Femur (tissue), 1 donor: ENCODE measurements around the gene KIAA2012.
A peak's percentile ranks its signal among the peaks of the same experiment; 100 is the strongest.

ENCODE experiments used
- DNase-seq: peaks from one replicate; pipeline ENCODE4 v3.0.0-alpha.2; 2017

KIAA2012 gene

DNA sequence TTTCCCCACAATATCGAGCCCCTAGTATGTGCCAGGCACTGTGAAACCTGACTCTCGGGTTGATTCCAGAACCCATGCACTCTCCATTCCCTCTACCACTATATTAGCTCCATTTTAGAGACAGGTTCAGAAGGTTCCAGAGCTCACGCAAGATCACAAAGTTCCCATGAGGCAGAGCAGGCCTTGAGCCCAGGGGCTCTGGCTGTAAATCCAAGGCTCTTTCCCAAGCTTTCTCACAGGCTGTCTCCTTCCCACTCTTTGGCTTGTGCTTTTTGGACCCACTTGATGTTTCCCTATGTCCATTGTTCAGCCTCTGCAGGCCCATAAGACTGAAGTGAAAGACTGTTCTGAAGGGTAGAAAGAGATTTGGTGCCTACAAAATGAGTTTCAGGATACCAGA is 15.7 kb downstream of the KIAA2012 start:
- DNase-seq: no peak

DNA sequence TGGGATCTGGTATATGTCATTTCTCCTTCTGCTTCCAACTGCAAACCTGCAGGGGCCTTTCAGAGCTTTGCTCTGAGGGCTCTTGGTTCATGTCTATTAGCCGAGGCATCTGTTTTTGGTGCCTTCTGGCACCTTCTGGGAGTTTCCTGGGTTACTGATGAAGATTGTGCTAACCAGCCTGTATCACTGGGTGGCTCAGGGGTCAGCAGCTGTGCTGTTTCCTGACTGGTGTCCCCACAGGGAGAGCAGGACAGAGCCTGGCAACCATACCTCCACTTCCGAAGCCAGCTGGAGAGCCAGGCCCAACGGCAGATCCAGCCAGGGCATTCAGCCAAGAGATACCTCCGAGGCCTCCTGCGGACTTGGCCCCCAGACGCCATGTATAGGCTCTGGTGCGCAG is 17.5 kb downstream of the KIAA2012 start:
- no peak for DNase-seq

DNA sequence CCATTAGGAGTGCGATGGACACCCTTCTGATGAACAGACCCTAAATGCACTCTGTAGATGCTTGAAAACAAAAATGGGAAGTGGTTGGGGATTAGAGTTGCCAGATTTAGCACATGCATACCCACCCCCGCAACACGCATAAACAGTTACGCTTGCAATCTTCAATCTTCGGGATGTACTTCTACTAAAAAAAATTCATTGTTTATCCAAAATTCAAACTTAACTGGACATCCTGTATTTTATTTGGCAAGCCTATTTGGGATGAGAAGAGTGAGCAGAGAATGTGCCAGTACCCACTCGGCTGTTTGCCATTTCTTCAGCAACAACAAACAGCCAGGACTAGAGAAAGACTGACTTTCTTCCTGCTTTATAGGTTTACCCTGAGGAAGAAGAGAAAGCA is 18.4 kb downstream of the KIAA2012 start:
- no peak for DNase-seq

DNA sequence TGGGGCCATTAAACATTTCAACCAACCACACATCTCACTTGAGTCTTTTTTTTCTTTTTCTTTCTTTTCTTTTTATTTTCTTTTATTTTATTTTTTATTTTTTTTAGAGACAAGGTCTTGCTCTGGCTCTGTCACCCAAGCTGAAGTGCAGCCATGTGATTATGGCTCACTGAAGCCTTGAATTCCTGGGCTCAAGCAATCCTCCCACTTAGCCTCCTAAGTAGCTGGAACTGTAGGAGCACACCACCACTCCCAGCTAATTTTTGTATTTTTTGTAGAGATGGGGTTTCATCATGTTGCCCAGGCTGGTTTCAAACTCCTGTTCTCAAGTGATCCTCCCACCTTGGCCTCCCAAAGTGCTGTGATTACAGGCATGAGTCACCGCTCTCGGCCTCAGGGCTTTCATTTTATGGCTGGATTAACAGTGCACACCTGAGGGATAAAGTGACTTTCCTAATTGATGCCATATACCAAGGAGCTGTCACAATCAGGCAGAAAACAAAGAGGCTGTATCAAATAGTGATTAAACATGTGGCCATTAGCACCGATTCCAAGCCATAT is 21.5 kb downstream of the KIAA2012 start:
- DNase-seq: no peak

DNA sequence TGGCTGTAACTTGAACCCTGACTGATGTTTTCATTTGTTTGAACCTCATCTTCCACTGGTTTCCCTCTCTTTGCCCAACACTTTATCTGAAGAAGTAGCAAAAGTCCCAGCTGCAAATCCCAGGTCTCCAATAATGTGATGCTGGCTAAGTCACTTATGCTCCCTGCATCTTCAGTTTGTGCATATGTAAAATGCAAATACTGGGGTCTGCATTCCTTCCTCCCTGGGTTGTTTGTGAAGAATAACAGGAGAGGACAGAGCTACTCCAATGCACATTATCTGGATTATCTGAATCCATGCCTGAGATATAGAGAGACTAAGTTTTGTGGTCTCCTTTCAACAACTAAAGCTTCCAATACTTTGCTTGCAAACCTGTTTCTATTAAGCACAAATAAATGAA is 22.2 kb downstream of the KIAA2012 start:
- no peak for DNase-seq

DNA sequence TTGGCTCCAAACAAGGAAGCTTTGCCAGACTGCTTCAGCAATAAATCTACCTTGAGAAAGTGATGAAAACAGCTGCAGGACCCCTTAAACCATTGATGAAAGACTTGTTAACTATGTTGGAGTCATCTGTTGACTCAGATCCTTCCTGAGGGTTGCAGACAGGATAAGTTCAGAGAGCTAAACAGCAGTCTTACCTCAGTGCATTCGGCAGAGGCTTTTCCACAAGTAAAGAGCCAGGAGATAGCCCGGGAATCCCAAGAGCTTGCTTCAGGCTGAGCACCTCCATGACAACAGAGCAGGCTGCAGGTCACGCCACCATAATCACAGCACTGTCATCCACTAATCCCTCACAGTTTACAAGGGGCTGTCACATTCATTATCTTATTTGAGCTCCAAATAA is 23.7 kb downstream of the KIAA2012 start:
- no peak for DNase-seq

DNA sequence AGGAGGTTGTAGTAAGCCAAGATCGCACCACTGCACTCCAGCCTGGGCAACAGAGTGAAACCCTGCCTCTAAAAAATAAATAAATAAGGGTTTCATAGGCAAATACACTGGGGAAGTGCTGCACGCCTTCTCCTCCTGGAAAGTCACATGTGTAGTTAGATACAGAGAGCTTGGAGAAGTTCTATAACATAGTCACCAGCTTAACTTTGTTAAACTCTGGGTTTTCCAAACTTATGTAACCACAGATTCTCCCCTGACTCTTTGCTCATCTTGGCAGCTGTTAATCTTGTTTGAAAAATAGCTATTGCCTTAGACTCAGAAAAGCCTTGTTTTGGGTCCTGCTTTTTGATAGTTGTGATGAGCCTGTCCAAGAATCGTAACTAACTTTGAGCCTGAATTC is 25.2 kb downstream of the KIAA2012 start:
- DNase-seq: no peak

DNA sequence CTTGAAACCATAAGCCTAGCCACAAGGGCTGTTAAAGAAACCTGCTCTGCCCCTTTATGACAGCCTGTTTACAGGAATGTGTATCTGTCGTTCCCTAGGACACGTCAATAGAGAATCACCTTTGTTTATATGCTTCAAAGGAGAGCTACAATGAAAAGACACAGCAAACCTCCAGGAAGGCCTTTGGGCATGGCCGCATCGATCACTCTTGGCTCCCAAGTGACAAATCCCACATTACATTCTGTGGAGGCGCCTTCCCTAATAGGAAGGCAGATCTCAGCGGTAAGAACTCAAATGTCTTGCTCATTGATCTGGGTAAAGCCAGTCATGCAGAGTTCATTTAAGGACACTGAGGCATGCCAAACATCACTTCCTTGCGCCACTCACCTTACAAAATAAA is 26.5 kb downstream of the KIAA2012 start:
- DNase-seq: no peak

DNA sequence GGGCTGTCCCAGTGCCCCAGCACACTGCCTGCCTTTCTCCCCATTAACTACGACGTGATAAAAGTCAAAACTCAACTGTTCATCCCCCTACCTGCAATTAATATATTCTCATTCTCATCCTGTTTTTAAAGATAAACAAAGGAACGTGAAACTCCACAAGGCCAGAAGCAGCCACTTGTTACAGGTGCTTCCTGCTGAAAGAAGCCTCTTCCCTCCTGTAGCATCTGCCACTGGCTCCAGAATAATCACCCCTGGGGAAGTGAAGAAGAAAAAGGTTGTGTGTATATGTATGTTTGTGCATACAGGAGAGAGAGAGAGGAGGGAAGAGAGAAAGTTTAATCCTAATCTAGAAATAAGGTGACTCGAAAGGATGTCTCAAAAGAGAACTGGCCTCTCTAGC is 27.1 kb downstream of the KIAA2012 start:
- no peak for DNase-seq

DNA sequence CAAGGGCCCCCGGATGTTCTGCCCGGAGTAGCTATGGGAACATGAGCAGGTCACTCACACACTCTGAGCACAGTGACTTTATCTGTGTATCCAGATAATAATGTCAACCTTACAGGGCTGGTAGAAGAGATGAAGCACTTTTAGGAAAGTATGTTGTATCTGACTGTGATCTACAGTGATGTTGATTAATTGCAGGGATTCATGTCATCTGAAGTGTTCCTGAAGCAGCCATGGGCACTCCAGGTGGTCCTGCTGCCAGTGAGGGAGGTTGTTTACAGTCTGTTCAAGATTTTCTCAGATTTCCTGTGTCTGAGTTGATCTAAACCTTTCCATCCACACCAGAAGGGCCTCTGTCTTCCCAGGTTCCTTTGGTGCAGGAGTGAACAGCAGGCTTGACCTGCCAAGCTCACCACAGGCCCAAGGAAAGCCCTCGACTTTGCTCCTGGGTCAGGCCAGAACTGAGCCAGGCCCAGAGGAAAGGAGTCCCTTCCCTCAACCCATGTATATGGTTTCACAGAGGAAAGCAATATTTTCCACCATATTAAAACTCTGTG is 28.0 kb downstream of the KIAA2012 start:
- no peak for DNase-seq

DNA sequence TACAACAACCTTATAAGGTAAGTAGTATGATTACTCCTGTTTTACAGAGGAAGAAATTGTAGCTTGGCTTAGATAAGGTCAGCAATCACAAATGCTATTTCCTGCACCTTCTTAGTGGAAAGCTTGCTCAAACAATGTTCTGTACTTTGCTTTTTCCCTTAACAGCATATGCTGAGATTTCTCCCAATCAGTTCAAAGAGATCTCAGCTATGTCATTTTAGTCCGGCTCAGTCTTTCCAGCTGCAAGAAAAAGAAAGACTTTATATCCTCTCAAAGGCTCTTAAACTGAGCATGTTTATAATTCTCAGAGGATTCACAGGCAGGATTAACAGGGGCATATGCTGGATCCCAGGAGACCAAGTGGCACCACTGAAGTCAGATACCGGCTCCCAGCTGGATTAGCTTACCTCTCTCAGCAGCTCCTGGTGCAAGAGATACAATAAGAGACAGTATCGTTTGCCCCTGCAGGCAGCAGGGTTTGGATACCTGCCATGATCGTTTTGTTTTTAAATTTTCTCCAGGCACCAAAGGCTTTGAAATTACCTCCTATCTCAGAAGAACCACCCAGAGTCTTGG is 29.5 kb downstream of the KIAA2012 start:
- DNase-seq: no peak

DNA sequence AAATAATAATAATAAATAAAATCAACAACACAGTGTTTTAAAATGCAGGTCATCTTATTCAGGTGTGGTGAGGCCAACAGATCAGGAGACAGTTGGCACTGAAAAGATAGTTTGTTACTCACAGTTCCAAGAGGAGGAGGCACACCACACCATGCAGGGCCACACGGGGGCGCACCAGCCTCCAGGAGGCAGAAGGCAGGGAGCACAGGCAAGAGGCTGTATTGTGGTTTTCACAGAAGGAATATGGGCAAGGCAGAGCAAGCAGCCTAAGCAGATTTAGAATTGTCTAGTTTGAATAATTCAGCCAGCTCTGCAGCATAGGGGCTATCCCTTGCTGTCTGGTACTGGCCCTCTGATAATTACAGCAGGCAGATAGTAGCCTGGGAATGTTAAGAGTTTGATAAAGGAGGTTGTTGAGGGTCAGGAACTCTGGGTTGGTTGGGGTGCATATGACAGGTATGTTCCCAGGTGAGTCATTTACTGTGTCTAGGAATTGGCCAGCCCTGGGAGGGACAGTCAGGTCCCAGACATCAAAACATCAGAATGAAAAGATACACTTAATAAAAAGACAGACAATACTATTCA is 31.3 kb downstream of the KIAA2012 start:
- no peak for DNase-seq

DNA sequence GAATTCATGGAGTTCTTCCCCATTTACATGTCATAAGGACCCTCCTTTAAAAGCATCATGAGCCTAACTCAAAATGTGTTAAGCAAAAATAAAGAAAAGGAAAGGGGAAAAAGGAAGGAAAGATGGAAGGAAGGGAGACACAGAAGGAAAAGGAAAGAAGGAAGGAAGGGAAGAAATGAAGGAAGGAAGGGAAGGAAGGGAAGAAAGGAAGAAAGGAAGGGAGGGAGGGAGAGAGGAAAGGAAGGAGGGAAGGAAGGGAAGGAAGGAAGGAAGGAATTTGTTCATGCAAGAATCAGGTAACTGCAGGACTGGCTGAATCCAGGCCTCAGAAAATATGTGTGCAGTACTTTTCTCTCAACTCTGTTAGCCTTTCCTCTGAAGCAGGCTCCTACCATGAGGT is 32.0 kb downstream of the KIAA2012 start:
- DNase-seq: no peak

DNA sequence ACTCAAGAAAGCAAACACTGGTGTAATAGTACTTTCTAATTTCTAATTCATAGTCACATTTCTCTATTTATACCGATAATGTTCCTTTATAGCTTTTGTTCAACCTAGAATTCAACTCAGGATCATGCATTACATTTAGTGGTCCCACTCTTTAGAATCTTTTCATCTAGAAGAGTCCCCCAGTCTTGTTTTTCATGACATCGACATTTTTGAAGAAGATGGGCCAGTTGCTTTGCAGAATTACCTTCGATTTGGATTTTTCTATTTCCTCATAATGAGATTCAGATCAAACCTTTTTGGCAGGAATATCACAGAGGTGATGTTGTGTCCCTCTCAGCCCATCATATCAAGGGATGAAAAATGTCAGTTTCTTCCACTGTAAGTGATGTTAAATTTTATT is 35.3 kb downstream of the KIAA2012 start:
- DNase-seq: no peak

DNA sequence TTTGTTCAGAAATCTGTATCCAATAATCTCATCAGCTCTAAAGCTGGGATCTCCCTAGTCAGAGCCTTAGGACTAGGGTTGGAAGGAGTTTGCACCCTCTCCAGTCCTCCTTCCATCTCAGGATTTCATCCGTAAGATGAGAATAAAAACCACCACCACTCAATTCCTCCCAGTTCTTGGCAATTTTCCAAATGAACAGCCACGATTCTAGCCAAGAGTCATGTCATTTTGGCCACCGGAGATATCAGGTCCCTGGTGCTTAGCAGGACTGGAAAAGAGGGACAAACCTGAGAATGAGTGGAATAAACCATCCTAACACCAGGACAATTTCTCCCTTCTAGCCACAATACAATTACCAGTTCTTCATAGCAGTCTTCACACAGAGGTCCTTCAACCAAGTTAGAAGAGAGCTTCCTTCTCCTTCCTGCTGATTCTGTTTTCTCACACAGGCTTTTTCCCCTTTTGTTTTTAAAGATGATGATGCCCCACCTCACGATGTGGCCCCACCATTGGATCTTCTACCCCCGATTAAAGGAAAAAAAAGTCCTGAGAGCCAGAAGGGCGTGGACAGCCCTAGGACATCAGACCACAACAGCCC is 36.2 kb downstream of the KIAA2012 start:
- DNase-seq: no peak

DNA sequence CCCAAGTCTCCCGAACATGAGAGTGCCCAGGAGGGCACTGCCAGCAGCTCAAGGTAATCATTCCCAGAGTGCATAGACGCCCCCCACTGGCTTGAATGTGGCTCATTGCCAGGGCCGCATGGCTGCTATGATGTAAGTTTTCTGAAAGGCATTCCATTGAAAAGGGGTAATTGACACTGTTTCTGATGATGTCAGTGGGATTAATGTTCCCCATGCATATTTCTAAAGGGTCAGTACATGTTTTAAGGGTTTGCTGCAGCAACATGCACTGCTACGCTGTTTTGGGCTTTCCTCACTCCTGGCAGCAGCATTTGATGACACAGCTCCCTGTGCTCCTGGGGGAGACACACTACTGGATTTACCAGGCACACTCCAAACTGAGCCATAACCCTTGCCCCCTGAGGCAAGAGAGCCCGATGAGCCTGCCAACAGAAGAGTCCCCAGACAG is 36.7 kb downstream of the KIAA2012 start:
- DNase-seq: peak; percentile 43

DNA sequence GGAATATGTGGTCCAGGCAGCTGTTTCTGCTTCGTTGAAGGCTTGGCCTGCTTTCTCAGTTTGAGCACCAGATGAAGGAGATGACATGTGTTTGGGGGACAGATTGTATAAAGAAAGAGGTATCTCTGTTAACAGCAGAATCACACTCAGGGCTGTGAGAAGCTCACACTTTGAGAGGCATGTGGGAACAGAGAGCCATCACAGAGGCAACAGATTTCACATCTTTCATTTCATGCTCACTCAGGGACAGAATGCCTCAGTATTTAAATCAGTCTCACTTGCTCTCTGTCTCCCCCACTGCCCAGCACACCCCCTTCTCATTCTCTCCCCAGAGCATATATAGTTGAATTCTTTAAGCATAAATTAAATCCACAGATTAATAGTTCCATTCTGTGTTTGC is 37.4 kb downstream of the KIAA2012 start:
- DNase-seq: no peak

DNA sequence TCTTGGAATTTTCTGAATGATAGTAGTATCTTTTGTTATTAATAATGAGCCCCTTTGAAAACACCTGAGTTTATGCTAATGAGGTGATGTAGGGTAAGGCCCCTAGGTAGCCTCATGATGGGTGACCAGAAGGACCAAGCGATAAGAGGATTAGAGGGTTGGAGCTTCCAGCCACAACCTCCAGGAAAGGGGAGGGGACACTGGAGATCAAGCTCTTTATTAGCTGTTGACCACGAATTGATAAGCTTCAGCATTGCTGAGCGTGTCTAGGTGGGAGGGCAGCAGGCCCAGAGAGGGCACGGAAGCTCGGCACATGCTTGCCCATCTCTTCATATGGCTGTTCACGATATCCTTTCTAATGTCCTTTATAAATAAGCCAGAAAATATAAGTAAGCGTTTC is 39.0 kb downstream of the KIAA2012 start:
- no peak for DNase-seq

DNA sequence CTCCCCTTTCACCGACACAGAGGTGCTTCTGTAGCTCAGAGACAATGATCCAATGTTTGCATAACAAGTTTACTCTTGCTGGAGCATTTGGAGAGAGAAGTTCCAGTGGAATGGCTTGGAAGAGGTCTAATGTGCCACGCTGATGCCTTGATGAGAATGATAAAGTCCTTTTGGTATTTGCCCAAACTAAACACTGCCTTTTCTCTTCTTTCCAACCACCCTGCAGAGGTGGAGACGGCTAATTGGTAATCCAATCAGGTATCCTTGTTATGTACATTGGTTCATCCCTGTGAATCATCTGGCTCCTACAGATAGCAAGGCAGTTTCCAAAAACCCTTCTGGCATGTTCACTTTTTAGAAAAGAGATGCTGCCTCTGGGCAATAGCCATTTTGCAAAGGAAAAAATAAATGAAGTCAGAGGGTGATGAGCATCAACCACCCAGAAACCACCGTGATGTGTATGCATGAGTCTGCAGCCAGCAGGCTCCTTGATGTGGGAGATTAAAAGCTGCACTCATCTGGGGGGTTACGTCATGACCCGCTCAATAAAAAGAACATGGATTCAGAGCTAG is 40.6 kb downstream of the KIAA2012 start:
- DNase-seq: no peak

DNA sequence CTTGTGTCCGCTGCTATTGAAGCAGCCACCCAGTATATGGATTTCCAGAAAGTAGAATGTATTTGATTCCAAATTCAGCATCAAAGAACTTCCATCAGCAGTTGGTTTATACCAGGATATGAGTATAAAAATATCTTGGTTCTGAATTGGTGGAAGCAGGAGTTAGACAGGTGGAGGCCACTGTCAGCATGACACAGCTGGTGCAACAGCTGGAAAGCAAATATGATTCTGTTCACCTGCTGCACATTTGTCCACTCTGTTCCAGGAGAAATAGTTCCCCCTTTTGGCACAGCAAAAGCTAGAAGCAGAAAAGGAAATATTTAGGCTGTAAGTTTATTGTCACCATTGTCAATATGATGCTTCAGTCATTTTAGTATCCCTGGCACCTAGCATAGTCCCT is 41.2 kb downstream of the KIAA2012 start:
- no peak for DNase-seq

DNA sequence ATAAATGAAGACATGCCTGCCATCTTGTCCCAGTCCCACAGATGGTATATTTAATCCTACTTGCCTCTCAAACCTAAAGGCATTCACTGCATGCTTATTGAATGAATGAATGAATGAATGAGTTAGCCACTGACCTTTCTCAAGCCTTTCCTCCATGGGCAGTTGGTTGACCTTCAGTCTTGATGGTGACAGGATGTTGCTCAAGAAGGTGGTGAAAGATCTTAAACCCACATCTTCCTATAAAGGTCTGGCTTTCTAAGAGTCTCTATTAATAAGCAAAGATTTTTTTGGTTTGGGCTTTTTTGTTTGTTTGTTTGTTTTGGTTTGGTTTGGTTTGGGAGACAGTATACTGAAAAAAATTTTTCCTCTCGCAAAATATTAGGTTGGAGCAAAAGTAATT is 41.7 kb downstream of the KIAA2012 start:
- no peak for DNase-seq

DNA sequence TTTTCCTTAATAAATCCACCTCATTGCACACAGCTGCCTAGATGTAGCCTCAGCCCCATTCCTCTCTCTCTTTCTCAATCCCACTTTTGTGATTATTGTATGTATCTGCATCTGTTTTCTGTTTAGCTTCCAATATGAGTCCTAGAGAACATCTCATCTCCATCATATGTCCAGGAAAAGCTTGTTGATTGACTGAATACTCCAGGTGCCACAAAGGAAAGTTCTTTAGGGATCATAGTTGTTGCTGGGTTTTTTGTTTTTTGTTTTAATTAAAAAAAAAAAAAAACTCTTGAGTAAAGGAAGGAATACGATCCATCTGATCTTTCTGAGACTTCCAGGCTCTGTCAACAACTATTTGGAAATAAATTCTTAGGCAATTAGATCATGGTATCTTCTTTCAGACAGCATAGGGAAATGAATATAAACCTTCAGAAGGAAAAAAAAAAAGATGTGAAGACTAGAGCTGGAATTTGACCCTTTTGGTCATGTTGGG is 42.5 kb downstream of the KIAA2012 start:
- DNase-seq: no peak

DNA sequence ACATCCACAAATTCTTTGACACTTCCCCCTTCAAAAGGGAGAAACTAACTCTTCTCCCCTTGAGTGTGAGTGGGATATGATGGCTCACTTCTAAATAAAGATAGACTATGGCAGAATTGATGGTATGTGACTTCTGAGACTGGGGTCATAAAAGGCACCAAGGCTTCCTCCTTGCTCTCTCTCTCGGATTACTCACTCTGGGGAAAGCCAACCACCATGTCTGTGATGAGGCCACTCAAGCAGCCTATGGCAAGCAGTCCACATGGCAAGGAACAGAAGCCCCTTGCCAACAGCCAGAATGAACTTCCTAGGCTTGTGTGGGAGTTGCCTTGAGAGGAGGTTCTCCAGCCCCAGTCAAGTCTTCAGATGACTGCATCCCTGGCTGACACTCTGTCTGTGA is 43.6 kb downstream of the KIAA2012 start:
- no peak for DNase-seq

DNA sequence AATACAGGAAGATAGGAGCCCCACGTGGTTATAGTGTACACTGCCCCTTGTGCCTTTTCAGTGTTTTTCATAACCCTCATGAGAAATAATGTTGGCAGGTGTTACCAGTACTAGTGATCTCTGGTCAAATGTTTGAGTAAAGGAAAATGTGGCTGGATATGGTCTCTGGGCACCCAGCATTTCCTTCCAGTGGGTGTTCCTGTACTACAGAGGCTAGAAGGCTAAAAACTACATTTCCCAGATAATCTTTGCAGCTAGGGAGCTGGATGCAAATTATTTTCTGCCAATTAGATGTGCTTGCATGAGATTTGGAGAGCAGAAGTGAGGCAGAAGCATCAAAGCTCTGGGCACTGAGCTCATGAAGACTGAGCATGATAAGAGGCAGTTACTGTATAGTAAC is 45.1 kb downstream of the KIAA2012 start:
- DNase-seq: no peak
